GM12878 (cell line): ENCODE results near the gene CYP1A2. TPM values are rescaled to one million over a fixed set of nuclear protein-coding genes. Genes with fewer than 3 reads are reported as not detected.

Experiments
- ATAC-seq: fragments of 200-7000 bp; cut with Tn5 transposase; 3 replicates; pipeline ENCODE4 v1.9.1; 2020; ENCODE audit warnings: mild to moderate bottlenecking, moderate library complexity
- BruUV-seq: library from RNA; stranded (reverse); fragments of 400-500 nt; replicated peaks from 2 replicates; lab custom pipeline; 2021; lab: Mats Ljungman, UMichigan
- CTCF ChIA-PET: fragments of 300-600 bp; sonication (Branson Sonifier 250); formaldehyde crosslinking; extraction: SDS; loops from one replicate; lab custom pipeline; 2021; ENCODE audit warnings: inconsistent platforms; lab: Yijun Ruan, JAX
- POLR2A ChIA-PET: fragments of 350-600 bp; formaldehyde crosslinking; extraction: SDS; loops from one replicate; lab custom pipeline; 2021; ENCODE audit warnings: inconsistent platforms; lab: Charles Lee
- RAD21 ChIA-PET: fragments of 300-600 bp; sonication (Branson Sonifier 250); formaldehyde crosslinking; loops from one replicate; lab custom pipeline; 2023; ENCODE audit warnings: antibody characterized with exemption; ENCODE audit not compliant: unreplicated experiment; lab: Charles Lee
- SMC1A ChIA-PET: fragments of 300-600 bp; sonication (Branson Sonifier 250); formaldehyde crosslinking; loops from one replicate; lab custom pipeline; 2023; ENCODE audit not compliant: unreplicated experiment, uncharacterized antibody; lab: Charles Lee
- DNase-seq: peaks from one replicate; pipeline ENCODE4 v3.0.0-alpha.2; 2011; ENCODE audit warnings: low read depth, low spot score
- FAIRE-seq: peaks from 3 replicates; lab custom pipeline; 2011; peaks lifted over from hg19 to GRCh38; lab: Jason Lieb, UNC
- H2AFZ ChIP-seq: 2 replicates; pipeline ENCODE4 v1.6.0; 2011; ENCODE audit warnings: low read depth, low read length, control low read depth; ENCODE audit not compliant: control insufficient read depth
- H3K27ac ChIP-seq: 2 replicates; pipeline ENCODE4 v1.5.1; 2011; ENCODE audit warnings: control low read depth; ENCODE audit not compliant: control insufficient read depth, insufficient read depth
- H3K27me3 ChIP-seq, 2 experiments: replicated peaks in 1 of 2; 2 replicates each; pipeline versions ENCODE4 v1.6.0 to v1.6.1; 2011; ENCODE audit warnings: low read length in 1 of 2; ENCODE audit not compliant: control insufficient read depth in 2 of 2, insufficient read depth in 2 of 2
- H3K36me3 ChIP-seq, 2 experiments: 2 replicates each; pipeline ENCODE4 v1.5.1; 2011; ENCODE audit warnings: low read length in 1 of 2; ENCODE audit not compliant: control insufficient read depth in 2 of 2, insufficient read depth in 2 of 2
- H3K4me1 ChIP-seq: 2 replicates; pipeline ENCODE4 v1.6.1; 2011; ENCODE audit warnings: mild to moderate bottlenecking, low read length, moderate library complexity, mixed read lengths; ENCODE audit not compliant: control insufficient read depth, insufficient read depth
- H3K4me2 ChIP-seq: 2 replicates; pipeline ENCODE4 v1.6.0; 2011; ENCODE audit warnings: control low read depth; ENCODE audit not compliant: control insufficient read depth, insufficient read depth
- H3K4me3 ChIP-seq: fragments of 200-600 bp; sonication (generic); 2 replicates; pipeline ENCODE4 v1.5.1; 2016
- H3K79me2 ChIP-seq: 2 replicates; pipeline ENCODE4 v1.6.0; 2011; ENCODE audit warnings: low read length; ENCODE audit not compliant: control insufficient read depth, insufficient read depth
- H3K9ac ChIP-seq: 2 replicates; pipeline ENCODE4 v1.8.0; 2011; ENCODE audit warnings: low read length, control low read depth, mixed read lengths; ENCODE audit not compliant: control insufficient read depth, insufficient read depth
- H3K9me3 ChIP-seq: replicated peaks from 3 replicates; pipeline ENCODE4 v1.5.1; 2011; ENCODE audit warnings: mild to moderate bottlenecking, low read length; ENCODE audit not compliant: control insufficient read depth, insufficient read depth
- H4K20me1 ChIP-seq: 2 replicates; pipeline ENCODE4 v1.6.0; 2011; ENCODE audit not compliant: control insufficient read depth, insufficient read depth
- BCL11A ChIP-seq: IDR thresholded peaks from 2 replicates; pipeline ENCODE4 v1.6.1; 2011; ENCODE audit warnings: low read depth, low read length
- BHLHE40 ChIP-seq, 2 experiments: fragments of 450-650 bp in 1 of 2; IDR thresholded peaks; 2 replicates each; pipeline ENCODE4 v1.6.1; 2011 to 2017; ENCODE audit warnings: low read depth in 2 of 2, borderline replicate concordance in 1 of 2, improper control_type of control experiment in 1 of 2, low read length in 1 of 2, mild to moderate bottlenecking in 1 of 2
- CBX3 ChIP-seq: fragments of 200-600 bp; sonication (generic); IDR thresholded peaks from 2 replicates; pipeline ENCODE4 v1.6.1; 2016; ENCODE audit warnings: low read depth, borderline replicate concordance
- EGR1 ChIP-seq, 2 experiments: IDR thresholded peaks; 1 replicate in 1 of 2; 2 replicates in 1 of 2; pipeline ENCODE4 v1.6.1; 2011 to 2012; ENCODE audit warnings: low read depth in 2 of 2, low read length in 2 of 2, borderline replicate concordance in 1 of 2, mild to moderate bottlenecking in 1 of 2, moderate library complexity in 1 of 2
- IKZF1 ChIP-seq: fragments of 450-650 bp; conservative IDR thresholded peaks from 2 replicates; pipeline ENCODE4 v1.6.1; 2017; ENCODE audit warnings: antibody characterized with exemption, mild to moderate bottlenecking
- IRF3 ChIP-seq: fragments of 450-650 bp; IDR thresholded peaks from 2 replicates; pipeline ENCODE4 v1.6.1; 2014; ENCODE audit warnings: mild to moderate bottlenecking
- LARP7 ChIP-seq: fragments of 450-650 bp; IDR thresholded peaks from 2 replicates; pipeline ENCODE4 v1.6.1; 2017; ENCODE audit warnings: mild to moderate bottlenecking
- MYB ChIP-seq: fragments of 150-350 bp; IDR thresholded peaks from 2 replicates; pipeline ENCODE4 v1.6.1; 2014; ENCODE audit warnings: mild to moderate bottlenecking, low read depth, low read length, borderline replicate concordance
- NR2C1 ChIP-seq: fragments of 450-650 bp; IDR thresholded peaks from 2 replicates; pipeline ENCODE4 v1.6.1; 2017; ENCODE audit warnings: antibody characterized with exemption, mild to moderate bottlenecking, moderate library complexity
- NR2F1 ChIP-seq: fragments of 450-650 bp; conservative IDR thresholded peaks from 2 replicates; pipeline ENCODE4 v1.6.1; 2017; ENCODE audit warnings: mild to moderate bottlenecking
- PAX5 ChIP-seq: IDR thresholded peaks from 2 replicates; pipeline ENCODE4 v1.6.1; 2011; ENCODE audit warnings: low read depth, low read length, borderline replicate concordance
- PKNOX1 ChIP-seq: fragments of 450-650 bp; IDR thresholded peaks from 2 replicates; pipeline ENCODE4 v1.6.1; 2016; ENCODE audit warnings: mild to moderate bottlenecking
- RB1 ChIP-seq: fragments of 450-650 bp; formaldehyde crosslinking; IDR thresholded peaks from 2 replicates; pipeline ENCODE4 v1.6.1; 2017; ENCODE audit warnings: mild to moderate bottlenecking, borderline replicate concordance
- SUZ12 ChIP-seq: fragments of 200-600 bp; sonication (generic); IDR thresholded peaks from one replicate; pipeline ENCODE4 v1.6.1; 2018; ENCODE audit warnings: antibody characterized with exemption, mild to moderate bottlenecking; ENCODE audit not compliant: unreplicated experiment
- TCF12 ChIP-seq: IDR thresholded peaks from 2 replicates; pipeline ENCODE4 v1.6.1; 2011; ENCODE audit warnings: low read depth, mild to moderate bottlenecking, low read length
- WGBS: methylation state at CpG from one replicate; pipeline ENCODE4 v1.1.6; 2016; ENCODE audit warnings: low lambda C conversion rate; ENCODE audit not compliant: insufficient replicate concordance, insufficient coverage; ENCODE audit errors: missing lambda C conversion rate; 5-methylcytosine and 5-hydroxymethylcytosine counted together
- in situ Hi-C: fragments of 300-500 bp; cut with MboI; formaldehyde crosslinking; loops from 9 replicates; pipeline ENCODE4 v1.14.3; 2018; ENCODE audit warnings: mixed read lengths
- intact Hi-C: fragments of 100-400 bp; cut with micrococcal nuclease; formaldehyde crosslinking; loops from one replicate; pipeline ENCODE4 v1.14.2; 2022; ENCODE audit not compliant: unreplicated experiment
- polyA plus RNA-seq, 11 experiments: library from polyadenylated mRNA; depleted of rRNA in 4 of 11; unstranded in 6 of 11; stranded (reverse) in 5 of 11; fragments of >200 nt; fragmentation: Nextera tagmentation in 4 of 11; fragmentation: Illumina TruSeq in 1 of 11; extraction: Ambion mirVana in 4 of 11; extraction: Trizol in 1 of 11; gene quantifications; 1 replicate in 1 of 11; 2 replicates in 10 of 11; pipeline versions ENCODE4 v1.2.1 to v1.2.3, GENCODE V29; 2011 to 2016; ENCODE audit warnings: inconsistent platforms in 2 of 11, missing spikeins in 2 of 11, low read depth in 1 of 11
- total RNA-seq, 4 experiments: library from RNA; depleted of rRNA in 3 of 4; stranded (reverse); fragments of >200 nt in 3 of 4; fragmentation: Illumina TruSeq in 1 of 4; extraction: Trizol in 1 of 4; gene quantifications; 2 replicates each; pipeline versions ENCODE4 v1.2.1 to v1.2.3, GENCODE V29; 2013 to 2021

CYP1A2 gene
- total and polyA plus RNA-seq, 10 of the 15 experiments (the other 5 are each of a cell fraction or from before 2014, with no cell fraction given) = 0.03 to 0.09 (median 0.05) TPM; not detected in 7

GRCh38 chr15:74725845-74726773 is 22.5 kb upstream of the CYP1A2 start:
- intact Hi-C loops (no loop called here), in situ Hi-C loops (no loop called here)
- DNase-seq (no peak), FAIRE-seq (no peak), ATAC-seq (peak; percentile 80)
- ChIA-PET POLR2A (interaction anchor here (0.5 to 0.8 kb wide), 2 partner anchors 262 to 723 kb away, joined by 3 to 4 read pairs; no protein-coding TSS in a partner anchor), CTCF (no interaction called here), SMC1A (no interaction called here), RAD21 (no interaction called here)
- peaks cover 0 to 3% of the 10 kb centered on the region in 2 experiments; a peak in 3 of 4 replicates for H3K27me3 ChIP-seq
- TF ChIP-seq NR2C1 (peak; percentile 31), PAX5 (no peak), TCF12 (peak; percentile 79), LARP7 (no peak), CBX3 (no peak), SUZ12 (peak; percentile 70), PKNOX1 (peak; percentile 50), IRF3 (no peak), IKZF1 (0 out of 2 replicates have a peak, but pooled peaks have one; percentile 11), RB1 (no peak), EGR1 (IDR thresholded peaks at IDR 0.05; ENCODE audit: borderline replicate concordance in 1 of 2, low read depth in 2 of 2, low read length in 2 of 2) (0 out of 3 replicates have a peak, but pooled peaks of 1 of the 2 experiments have one; percentile 26), MYB (no peak), BCL11A (peak; percentile 21; the same call in 1 of the 2 replicates), BHLHE40 (IDR thresholded peaks at IDR 0.05; ENCODE audit: borderline replicate concordance in 1 of 2, low read depth in 2 of 2, low read length in 1 of 2) (peak; percentile 30 to 71; a peak in 2 of 4 replicates), NR2F1 (peak; percentile 76)
- peaks cover 4% of the 10 kb centered on the region for H3K4me1 ChIP-seq
- H3K9ac ChIP-seq = peak overlapping the region; percentile 34; the same call in 1 of the 2 replicates
- H3K27ac ChIP-seq = no peak overlapping the region
- WGBS = 3% methylated on average over 57 of the region's 86 CpGs
- H3K4me2 ChIP-seq = peak overlapping the region; percentile 92
- peak overlapping the region; percentile 80 for H2AFZ ChIP-seq
- no TSS peak for BruUV-seq
- no peaks in the 10 kb centered on the region for H4K20me1 ChIP-seq
- no peaks in the 10 kb centered on the region for H3K9me3 ChIP-seq
- no peaks in the 10 kb centered on the region for H3K79me2 ChIP-seq
- no peaks in the 10 kb centered on the region for H3K36me3 ChIP-seq
- H3K4me3 ChIP-seq = peak overlapping the region; percentile 50; the same call in 1 of the 2 replicates
